Measurements from ENCODE around the gene AKAP14.

DNA sequence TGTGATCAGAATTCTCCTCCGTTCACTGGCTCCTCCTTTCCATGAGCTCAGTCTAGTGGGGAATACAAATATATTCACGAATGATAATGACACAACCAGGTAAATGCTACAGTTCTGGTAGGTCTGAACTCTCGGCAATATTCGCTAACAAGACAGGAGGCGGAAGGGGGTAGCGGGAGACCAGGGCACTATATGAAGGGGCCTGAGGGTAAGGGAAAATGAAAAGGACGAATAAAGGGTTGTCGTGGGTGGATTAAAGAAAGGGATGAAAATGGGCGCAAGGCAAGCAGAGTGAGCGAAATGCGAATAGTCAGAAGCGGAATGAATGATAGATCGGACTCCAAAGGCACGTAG, 47.1 kb downstream of the AKAP14 start:
- TF ChIP-seq, protein P1, sequence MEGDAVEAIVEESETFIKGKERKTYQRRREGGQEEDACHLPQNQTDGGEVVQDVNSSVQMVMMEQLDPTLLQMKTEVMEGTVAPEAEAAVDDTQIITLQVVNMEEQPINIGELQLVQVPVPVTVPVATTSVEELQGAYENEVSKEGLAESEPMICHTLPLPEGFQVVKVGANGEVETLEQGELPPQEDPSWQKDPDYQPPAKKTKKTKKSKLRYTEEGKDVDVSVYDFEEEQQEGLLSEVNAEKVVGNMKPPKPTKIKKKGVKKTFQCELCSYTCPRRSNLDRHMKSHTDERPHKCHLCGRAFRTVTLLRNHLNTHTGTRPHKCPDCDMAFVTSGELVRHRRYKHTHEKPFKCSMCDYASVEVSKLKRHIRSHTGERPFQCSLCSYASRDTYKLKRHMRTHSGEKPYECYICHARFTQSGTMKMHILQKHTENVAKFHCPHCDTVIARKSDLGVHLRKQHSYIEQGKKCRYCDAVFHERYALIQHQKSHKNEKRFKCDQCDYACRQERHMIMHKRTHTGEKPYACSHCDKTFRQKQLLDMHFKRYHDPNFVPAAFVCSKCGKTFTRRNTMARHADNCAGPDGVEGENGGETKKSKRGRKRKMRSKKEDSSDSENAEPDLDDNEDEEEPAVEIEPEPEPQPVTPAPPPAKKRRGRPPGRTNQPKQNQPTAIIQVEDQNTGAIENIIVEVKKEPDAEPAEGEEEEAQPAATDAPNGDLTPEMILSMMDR (IDR thresholded peaks at IDR 0.05): no peak
- TF ChIP-seq POLR2A (IDR thresholded peaks at IDR 0.05): no peak
